GM21576 (cell line): ENCODE data around the gene C6orf47.

ENCODE experiments used
- ATAC-seq: cut with Tn5 transposase; IDR thresholded peaks from one replicate; pipeline ENCODE4 v1.9.1; 2021; ENCODE audit warnings: mild to moderate bottlenecking, moderate library complexity; ENCODE audit not compliant: unreplicated experiment

C6orf47 gene

DNA sequence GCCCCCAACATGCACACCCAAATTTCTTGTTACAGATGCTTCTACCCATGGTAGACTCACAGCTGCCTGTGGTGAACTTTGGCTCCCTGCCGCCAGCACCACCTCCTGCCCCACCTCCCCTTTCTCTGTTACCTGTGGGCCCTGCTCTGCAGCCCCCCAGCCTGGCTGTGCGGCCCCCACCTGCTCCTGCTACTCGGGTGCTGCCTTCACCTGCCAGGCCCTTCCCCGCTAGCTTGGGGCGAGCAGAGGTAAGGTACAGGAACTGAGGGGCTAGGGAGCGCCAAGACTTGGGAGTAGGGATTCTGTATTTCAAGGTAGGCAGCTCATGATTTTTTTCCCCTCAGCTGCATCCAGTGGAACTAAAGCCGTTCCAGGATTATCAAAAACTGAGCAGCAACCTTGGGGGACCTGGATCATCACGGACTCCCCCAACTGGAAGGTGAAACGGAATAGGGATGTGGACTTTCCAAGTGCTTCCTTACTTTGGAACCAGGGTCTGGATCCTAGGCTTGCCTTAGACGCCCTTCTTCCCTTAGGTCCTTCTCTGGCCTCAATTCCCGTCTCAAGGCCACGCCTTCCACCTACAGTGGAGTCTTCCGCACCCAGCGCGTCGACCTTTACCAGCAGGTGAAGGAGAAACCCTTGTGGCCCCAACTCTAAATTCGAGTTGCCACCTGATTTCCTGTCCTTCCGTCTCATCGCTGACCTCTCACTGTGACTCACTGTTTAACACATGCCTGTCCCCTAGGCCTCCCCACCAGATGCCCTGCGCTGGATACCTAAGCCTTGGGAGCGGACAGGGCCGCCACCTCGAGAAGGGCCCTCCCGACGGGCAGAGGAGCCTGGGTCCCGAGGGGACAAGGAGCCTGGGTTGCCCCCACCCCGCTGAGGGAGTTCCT, 23.6 kb downstream of the C6orf47 start:
- ATAC-seq = no peak

DNA sequence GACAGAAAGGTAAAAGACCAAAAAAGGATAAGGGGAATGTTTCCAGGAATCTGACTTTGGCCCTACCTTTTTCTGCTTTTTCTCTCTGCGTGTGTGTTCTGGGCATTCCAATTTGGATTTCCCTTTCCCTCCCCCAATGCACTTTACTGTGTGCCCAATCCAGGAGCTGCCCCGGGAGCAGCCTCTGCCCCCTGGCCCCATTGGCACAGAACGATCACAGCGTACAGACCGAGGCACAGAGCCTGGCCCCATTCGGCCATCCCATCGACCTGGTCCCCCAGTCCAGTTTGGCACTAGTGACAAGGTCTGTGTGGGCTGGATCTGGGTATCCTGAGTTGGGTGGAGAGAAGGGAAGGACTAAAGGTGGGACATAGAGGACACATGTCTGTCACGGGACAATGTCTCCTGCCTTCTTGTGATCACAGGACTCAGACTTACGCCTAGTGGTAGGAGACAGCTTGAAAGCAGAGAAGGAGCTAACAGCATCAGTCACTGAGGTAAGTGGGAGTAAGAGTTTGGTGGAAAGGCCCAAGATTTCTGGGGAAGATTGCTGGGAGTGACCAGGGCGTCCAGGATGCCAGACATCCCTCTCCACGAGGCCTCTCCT, 25.5 kb downstream of the C6orf47 start:
- no peak for ATAC-seq

DNA sequence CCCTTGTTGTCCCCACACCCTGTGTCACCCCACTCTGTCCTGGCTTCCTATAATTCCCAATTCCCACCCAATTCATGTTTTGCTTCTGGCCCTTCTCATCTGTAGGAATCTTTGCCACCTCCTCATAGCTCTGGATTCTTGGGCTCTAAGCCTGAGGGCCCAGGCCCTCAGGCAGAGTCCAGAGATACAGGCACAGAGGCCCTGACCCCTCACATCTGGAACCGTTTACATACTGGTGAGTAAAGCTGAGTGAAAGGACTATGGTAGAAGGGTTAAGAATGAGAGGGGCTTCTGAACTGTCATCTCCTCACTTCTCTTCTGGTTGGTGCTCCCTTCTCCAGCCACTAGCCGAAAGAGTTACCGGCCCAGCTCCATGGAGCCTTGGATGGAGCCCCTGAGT, 26.4 kb downstream of the C6orf47 start:
- ATAC-seq = no peak

DNA sequence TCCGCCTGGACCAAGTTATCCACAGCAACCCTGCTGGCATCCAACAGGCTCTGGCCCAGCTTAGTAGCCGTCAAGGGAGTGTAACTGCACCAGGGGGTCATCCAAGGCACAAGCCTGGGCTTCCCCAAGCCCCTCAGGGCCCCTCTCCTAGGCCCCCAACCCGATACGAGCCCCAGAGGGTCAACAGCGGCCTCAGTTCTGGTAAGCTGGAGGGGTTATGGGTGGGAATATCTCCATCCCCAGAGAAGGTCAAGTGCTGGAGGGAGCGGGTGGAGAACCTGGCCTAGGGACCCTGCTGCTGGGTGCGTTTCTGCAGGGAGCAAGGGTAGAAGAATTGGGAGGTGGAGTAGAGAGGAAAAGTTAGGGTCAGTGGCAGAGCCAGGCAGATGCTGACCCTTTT, 27.1 kb downstream of the C6orf47 start:
- no peak for ATAC-seq

DNA sequence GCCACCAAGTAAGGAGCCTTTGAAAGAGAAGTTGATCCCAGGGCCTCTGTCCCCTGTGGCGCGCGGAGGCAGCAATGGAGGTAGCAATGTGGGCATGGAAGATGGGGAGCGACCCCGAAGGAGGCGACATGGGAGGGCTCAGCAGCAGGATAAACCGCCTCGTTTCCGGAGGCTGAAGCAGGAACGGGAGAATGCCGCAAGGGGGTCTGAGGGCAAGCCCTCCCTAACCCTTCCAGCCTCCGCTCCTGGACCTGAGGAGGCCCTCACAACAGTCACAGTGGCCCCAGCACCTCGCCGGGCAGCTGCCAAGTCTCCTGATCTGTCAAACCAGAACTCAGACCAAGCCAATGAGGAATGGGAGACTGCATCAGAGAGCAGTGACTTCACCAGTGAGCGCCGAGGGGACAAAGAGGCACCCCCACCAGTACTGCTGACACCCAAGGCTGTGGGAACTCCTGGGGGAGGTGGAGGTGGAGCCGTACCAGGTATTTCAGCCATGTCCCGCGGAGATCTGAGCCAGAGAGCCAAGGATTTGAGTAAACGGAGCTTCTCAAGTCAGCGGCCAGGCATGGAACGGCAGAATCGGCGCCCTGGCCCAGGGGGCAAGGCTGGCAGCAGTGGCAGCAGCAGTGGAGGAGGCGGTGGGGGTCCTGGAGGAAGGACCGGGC, 28.2 kb downstream of the C6orf47 start:
- ATAC-seq = no peak

DNA sequence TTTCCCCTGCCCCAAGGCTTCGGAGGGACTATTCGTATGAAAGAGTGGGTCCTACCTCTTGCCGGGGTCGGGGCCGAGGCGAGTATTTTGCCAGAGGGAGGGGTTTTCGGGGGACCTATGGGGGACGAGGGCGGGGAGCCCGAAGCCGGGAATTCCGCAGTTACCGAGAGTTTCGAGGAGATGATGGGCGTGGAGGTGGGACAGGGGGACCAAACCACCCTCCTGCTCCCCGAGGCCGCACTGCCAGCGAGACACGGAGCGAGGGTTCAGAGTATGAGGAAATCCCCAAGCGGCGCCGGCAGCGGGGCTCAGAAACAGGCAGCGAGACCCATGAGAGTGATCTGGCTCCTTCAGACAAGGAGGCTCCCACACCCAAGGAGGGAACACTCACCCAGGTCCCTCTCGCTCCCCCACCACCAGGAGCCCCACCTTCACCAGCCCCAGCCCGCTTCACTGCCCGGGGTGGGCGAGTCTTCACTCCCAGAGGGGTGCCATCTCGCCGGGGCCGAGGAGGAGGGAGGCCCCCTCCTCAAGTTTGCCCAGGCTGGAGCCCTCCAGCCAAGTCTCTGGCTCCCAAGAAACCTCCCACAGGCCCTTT, 28.8 kb downstream of the C6orf47 start:
- ATAC-seq = no peak

DNA sequence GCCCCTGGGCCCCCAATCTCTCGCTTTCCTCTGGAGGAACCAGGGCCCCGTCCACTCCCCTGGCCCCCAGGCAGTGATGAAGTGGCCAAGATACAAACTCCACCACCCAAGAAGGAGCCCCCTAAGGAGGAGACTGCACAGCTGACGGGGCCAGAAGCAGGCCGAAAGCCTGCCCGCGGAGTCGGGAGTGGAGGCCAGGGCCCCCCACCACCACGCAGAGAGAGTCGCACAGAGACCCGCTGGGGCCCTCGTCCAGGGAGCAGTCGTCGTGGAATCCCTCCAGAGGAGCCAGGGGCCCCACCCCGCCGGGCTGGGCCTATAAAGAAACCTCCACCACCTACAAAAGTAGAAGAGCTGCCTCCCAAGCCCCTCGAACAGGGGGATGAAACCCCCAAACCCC, 29.4 kb downstream of the C6orf47 start:
- no peak for ATAC-seq

DNA sequence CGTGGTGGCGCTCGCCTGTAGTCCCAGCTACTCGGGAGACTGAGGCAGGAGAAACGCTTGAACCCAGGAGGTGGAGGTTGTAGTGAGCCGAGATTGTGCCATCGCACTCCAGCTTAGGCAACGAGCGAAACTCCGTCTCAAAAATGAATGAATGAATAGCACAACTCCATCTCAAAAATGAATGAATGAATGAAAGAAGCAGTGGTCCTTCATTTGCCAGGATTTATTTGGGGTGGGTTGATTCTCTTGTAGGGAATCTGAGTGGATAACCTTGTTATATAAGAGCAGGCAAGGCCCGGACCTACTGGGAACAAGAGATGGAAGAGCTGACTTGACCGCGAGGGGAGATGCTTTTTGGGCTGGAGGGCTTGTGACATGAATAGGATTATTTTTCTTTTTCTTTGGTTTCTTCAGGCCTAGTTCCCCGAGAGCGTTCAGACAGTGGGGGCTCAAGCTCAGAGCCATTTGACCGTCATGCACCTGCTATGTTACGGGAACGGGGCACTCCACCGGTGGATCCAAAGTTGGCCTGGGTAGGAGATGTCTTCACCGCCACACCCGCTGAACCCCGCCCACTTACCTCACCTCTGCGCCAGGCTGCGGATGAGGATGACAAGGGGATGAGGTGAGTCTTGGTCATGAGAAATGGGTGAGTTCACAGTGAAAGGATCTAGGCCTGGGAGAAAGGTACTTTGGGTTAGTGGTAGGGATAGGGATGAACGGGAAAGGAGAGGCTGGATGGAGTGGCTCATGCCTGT, 30.2 kb downstream of the C6orf47 start:
- no peak for ATAC-seq

DNA sequence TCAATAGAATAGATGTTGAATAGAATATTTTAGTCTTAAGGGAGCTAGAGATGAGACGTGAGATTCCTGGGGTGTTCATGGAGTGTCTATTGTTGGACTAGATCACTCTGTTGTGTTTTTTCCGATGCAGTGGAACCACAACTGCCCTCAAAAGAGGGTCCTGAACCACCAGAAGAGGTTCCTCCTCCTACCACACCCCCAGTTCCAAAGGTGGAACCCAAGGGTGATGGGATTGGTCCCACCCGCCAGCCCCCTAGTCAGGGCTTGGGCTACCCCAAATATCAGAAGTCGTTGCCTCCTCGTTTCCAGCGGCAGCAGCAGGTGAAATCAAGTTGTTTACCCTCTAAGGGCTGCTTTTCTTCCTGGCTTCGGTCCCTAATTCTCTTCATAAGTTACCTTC, 31.6 kb downstream of the C6orf47 start:
- ATAC-seq = no peak

DNA sequence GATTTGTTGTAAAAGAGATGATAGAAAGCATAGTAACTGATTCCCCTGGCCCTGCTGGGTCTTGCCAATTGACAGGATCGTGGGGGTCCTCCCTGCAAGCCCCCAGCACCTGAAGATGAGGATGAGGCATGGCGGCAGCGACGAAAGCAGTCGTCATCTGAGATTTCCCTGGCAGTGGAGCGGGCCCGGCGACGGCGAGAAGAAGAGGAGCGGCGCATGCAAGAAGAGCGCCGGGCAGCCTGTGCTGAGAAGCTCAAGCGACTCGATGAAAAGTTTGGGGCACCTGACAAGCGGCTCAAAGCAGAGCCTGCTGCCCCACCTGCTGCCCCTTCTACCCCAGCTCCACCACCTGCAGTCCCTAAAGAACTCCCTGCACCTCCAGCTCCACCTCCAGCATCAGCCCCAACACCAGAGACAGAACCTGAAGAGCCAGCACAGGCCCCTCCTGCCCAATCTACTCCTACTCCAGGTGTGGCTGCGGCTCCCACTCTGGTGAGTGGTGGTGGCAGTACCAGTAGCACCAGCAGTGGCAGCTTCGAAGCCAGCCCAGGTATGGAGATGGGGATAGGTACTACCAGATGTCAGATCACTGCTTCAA, 32.8 kb downstream of the C6orf47 start:
- ATAC-seq = no peak

DNA sequence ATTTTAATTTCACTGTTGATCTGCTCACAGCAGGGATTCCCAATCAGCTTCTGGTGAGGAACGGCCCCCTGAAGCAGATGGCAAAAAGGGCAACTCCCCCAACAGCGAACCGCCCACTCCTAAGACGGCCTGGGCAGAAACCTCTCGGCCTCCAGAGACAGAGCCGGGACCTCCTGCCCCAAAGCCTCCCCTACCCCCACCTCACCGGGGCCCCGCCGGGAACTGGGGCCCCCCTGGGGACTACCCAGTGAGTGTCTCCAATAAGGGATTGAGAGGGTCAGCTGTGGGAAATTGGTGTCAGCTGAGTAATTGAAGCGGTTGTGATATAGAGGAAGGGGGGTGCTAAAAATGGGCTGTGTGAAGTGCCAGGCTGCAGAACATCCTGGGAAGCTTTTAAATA, 33.6 kb downstream of the C6orf47 start:
- ATAC-seq = no peak

DNA sequence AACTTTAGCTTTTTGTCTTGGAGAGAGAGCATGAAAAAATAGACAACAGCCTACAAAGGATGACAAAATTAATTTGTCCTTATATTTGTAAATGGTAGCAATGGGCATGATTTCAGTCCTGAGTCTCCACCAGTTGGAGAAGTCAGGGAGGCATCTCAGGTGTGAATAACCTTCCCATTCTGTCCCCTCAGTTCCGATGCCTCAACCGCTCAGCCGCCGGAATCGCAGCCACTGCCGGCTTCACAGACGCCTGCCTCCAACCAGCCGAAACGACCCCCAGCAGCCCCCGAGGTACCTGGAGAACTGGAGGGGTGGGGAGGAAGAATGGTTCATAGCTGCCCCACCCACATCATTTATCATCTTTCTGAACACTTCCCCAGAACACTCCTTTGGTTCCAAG, 36.5 kb downstream of the C6orf47 start:
- ATAC-seq = no peak

DNA sequence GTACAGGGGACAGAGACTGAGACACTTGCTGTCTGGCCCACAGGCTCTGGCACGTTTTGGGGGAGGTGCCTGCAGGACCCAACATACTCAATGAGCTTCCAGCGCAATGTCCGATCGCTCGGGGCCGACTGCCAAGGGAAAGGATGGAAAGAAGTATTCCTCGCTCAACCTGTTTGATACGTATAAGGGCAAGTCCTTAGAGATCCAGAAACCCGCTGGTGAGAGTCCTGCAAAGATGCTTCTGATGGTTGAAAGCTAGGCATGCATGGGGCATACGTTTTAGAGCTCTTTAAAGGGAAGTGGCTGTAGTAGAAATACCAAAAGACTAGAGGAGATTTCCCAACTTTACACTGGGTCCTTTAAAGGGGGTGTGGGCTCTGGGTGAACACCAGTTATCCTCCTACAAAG, 37.9 kb downstream of the C6orf47 start:
- ATAC-seq = no peak

DNA sequence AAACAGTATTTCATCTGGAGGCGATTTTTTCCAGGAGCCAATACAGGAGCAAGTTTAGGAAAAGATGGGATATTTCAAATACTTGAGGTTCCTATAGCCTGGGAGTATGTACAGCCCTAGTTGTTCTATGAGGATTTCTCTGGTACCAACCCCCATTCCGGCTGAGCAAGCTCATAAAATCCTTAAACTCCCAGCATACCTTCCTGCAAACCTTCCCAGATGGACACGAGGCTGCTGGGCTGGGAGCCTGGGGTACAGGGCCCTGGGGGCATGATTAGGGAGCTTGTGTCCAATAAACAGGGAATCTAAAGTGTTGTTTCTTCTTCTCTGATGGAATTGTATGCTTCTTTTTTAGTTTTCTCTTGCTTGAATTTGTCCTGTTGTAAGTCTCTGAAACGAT, 38.6 kb downstream of the C6orf47 start:
- no peak for ATAC-seq

DNA sequence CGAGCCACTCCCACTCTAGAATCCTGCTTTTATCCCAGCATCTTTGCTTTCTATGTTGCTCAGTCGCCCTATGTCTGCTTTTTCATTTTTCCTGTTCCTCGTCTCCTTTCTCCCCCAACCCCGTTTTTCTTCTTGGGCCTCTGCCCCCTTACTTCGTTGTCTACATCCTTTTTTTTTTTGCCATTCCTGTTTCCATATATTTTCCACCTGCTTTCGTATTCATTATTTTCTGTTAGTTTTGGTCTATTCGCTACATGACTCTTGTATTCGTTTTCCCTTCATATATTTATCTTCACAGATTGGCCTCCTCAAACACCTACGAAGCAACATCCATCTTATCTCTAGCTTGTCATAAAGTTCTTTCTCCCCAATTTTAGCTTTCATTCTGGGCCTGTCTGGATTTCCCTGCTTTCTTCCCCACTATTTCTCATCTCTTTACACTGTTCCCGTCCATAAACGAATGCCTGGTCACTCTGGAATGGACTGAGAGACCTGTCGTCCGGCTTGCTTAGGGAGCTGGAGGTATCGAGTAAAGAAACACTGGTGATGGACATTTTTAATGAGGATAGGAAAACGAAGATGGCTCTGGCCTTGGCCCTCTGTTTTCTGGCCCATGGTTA, 39.1 kb downstream of the C6orf47 start:
- no peak for ATAC-seq

DNA sequence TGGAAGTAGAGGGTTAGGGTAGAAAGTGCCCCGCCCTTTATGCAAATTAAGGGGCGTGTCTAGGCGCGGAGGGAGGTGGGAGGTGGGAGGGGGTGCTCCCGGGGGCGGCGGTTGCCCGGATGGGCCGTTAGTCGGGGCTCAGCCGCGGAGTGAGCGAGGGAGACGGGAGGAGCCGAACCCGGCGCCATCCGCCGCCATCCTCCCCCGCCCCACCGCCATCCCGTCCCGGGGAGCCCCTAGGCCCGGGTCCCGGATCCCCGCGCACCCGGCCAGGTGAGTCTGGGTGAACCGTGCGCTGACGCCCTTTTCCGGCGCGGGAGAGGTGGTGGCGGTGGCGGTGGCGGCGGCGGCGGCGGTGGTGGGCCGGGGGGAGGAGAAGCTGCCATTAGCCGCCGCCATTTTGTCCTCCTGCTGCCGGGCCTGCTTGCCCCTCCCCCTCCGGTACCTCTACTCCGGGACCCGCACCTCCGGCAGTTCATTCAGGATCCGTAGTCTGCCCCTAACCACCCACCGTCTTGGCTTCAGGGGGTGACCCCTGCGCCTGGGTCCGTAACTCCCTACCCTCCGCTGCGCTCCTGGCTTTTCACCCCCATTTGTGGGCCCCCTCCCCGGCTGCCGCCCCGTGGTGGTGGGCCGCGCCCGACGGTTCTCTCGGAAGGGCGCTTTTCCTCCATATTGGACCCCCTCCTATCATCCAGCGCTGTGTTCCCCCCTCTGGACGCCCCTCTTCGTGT, 39.8 kb downstream of the C6orf47 start, which contains the start of gene PRRC2A:
Gene PRRC2A (plus strand): TSS at position 130 of the 734 bp plus-strand sequence. CDS start 2,075 bp downstream, outside the sequence.
- ATAC-seq = peak; percentile 26

DNA sequence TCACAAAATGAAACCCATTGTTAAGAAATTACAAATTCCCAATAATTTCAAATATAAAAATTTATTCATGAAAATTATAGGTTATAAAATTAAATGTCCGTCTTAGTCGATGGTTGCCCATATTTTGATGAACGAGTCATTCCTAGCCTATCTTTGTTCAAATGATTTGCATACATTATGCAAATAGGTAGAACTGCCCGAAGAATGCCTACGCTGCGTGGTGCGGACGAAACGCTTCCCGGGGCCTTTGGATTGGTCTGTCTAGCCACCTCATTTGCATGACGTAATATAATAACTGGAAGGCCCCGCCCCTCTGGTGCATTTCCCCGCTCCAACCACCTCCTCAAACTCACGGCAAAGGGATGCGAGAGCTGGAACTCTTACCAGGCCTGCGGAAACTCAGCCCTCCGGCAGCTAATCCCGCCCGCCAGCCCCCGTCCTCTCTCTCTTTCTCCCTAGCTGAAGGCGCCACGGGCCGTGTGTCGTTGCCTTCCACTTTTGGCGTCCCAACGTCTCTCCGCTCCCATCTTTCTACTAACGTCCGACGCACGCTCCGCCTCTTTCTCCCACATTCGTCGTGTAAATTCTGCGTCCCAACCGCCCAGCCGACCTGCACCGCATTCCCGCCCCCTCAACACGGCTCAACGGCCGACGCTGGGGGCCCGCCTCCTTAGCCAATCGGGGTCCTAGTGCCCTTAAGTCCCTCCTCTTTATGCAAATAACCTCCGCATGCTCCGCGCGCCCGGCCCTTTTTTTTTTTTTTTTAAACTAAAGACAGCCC, 40.6 kb downstream of the C6orf47 start:
- ATAC-seq = peak; percentile 79

DNA sequence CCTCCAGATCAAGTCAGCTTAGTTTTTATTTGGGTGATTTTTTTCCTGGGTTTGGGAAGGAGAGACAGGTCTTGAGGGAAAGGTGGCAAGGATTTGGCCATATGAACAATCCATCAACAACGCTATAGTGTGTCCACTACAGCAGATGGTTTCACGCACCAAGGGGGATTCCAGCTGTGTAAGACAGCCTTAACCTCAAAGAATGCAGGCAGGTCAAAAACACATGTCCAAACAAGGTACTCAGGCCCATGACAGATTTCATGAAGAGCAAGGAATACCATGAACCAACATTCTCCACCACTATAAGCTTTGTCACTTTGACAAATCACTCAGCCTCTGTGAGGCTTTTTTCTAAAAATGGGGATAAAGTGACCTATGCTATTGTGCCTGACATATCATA, 43.6 kb downstream of the C6orf47 start:
- no peak for ATAC-seq
